ENCODE results near the gene PIKFYVE. TPM values are rescaled to one million over a fixed set of nuclear protein-coding genes. Genes with fewer than 3 reads are reported as not detected.
A peak's percentile ranks its signal among the peaks of the same experiment; 100 is the strongest.
"Not testable (repeated sequence)": the region's sequence is repeated elsewhere in the genome, so short reads cannot be mapped to it uniquely, and the experiment has no call there.

Gene PIKFYVE
- total RNA-seq, 2 experiments from 2014 or later: 29.7 to 50.0 TPM

DNA sequence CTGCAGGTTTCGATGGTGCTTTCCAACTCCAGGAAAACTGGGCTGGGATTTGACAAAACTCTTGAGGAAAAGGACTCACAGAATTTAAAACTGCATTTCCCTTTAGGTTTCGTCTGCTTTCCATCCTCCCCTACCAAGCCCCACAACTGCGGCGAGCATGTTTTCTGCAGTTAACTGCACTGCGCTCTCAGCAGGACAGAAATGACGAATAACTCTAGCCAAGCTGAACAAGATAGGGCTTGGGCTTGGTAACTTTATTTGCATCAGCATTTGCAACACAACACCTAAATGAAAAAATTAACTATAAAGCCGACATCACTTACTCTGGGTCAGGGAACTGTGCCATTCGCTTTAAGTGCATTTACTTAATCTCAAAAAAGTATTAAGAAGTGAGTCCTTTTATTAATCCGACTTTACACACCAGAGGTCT lies 669 bp upstream of the PIKFYVE start:
- Histone ChIP-seq H3K4me1 (ENCODE audit: insufficient read depth, low read length, poor library complexity, severe bottlenecking) (peaks cover 37% of the 10 kb centered on the region), H3K9me3 (ENCODE audit: low read length) (peaks cover 12% of the 10 kb centered on the region; the same call in 1 of the 2 replicates), H3K9me2 (ENCODE audit: insufficient read depth, low read length) (no peaks in the 10 kb centered on the region), H3K4me3 (ENCODE audit: low read depth, low read length, poor library complexity, severe bottlenecking) (peak overlapping the region; percentile 74), H4K20me1 (ENCODE audit: insufficient read depth, low read length) (peaks cover 20% of the 10 kb centered on the region), H3K27ac (ENCODE audit: low read depth, low read length, poor library complexity, severe bottlenecking) (peak overlapping the region; percentile 93), H3K36me3 (ENCODE audit: insufficient read depth, low read length) (peaks cover 8% of the 10 kb centered on the region), H3K4me2 (ENCODE audit: low read length) (peak overlapping the region; percentile 81), H2AFZ (ENCODE audit: low read length) (peak overlapping the region; percentile 91), H3K79me2 (ENCODE audit: insufficient read depth, low read depth, low read length) (peaks cover 48% of the 10 kb centered on the region)
- ChIA-PET CTCF (ENCODE audit: unreplicated experiment) (interaction anchor here (2.9 kb wide), 1 partner anchor 11 kb away, joined by 17 read pairs; the partner anchor contains the start of gene IDH1), POLR2A (interaction anchor here (0.6 to 5.0 kb wide), 9 partner anchors 9 to 1906 kb away, joined by 3 to 44 read pairs (median 4); partner anchors contain the start of genes IDH1 and KANSL1L)
- TF ChIP-seq, protein P1, sequence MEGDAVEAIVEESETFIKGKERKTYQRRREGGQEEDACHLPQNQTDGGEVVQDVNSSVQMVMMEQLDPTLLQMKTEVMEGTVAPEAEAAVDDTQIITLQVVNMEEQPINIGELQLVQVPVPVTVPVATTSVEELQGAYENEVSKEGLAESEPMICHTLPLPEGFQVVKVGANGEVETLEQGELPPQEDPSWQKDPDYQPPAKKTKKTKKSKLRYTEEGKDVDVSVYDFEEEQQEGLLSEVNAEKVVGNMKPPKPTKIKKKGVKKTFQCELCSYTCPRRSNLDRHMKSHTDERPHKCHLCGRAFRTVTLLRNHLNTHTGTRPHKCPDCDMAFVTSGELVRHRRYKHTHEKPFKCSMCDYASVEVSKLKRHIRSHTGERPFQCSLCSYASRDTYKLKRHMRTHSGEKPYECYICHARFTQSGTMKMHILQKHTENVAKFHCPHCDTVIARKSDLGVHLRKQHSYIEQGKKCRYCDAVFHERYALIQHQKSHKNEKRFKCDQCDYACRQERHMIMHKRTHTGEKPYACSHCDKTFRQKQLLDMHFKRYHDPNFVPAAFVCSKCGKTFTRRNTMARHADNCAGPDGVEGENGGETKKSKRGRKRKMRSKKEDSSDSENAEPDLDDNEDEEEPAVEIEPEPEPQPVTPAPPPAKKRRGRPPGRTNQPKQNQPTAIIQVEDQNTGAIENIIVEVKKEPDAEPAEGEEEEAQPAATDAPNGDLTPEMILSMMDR (conservative IDR thresholded peaks at IDR 0.05; ENCODE audit: low read length): no peak
- TF ChIP-seq EZH2phosphoT487 (IDR thresholded peaks at IDR 0.05; ENCODE audit: borderline replicate concordance, low read depth, low read length): no peak
- TSS peak; percentile 92 for BruUV-seq (replicated peaks)
- DNase-seq (ENCODE audit: low spot score): peak; percentile 82
- intact Hi-C loops (cut with micrococcal nuclease; ENCODE audit: unreplicated experiment): loop anchor here (1.0 to 5.0 kb wide), 4 partner anchors 553 to 1907 kb away; partner anchors contain the start of genes CCNYL1, CREB1 and KANSL1L

DNA sequence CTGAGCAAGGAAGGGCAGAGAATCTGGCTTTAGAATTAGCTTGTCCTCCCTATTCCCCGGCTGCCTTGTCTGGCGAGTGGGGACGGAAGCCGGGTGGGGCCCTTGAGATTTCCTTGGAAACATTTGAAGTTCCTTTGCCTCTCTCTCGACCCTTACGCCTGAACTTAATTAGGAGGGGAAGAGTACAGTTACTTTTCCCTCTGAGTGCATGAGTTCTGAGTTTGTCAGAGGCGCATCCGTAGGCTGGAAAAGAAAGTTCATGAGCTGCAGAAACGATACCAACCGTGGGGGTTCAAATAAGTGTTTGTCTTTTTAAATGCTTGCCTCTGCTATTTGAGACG lies 468 bp downstream of the PIKFYVE start:
- Histone ChIP-seq H3K9me2 (ENCODE audit: insufficient read depth, low read length) (no peaks in the 10 kb centered on the region), H3K4me1 (ENCODE audit: insufficient read depth, low read length, poor library complexity, severe bottlenecking) (peaks cover 37% of the 10 kb centered on the region), H3K4me3 (ENCODE audit: low read depth, low read length, poor library complexity, severe bottlenecking) (peak overlapping the region; percentile 74), H2AFZ (ENCODE audit: low read length) (peak overlapping the region; percentile 26; the same call in 1 of the 2 replicates), H3K4me2 (ENCODE audit: low read length) (peak overlapping the region; percentile 87), H3K36me3 (ENCODE audit: insufficient read depth, low read length) (peaks cover 12% of the 10 kb centered on the region), H3K27ac (ENCODE audit: low read depth, low read length, poor library complexity, severe bottlenecking) (peak overlapping the region; percentile 93), H3K9me3 (ENCODE audit: low read length) (peaks cover 12% of the 10 kb centered on the region; the same call in 1 of the 2 replicates), H4K20me1 (ENCODE audit: insufficient read depth, low read length) (peaks cover 20% of the 10 kb centered on the region), H3K79me2 (ENCODE audit: insufficient read depth, low read depth, low read length) (peaks cover 60% of the 10 kb centered on the region)
- TF ChIP-seq, protein P1 (conservative IDR thresholded peaks at IDR 0.05; ENCODE audit: low read length): no peak
- TF ChIP-seq EZH2phosphoT487 (IDR thresholded peaks at IDR 0.05; ENCODE audit: borderline replicate concordance, low read depth, low read length): no peak
- ChIA-PET CTCF (ENCODE audit: unreplicated experiment) (interaction anchor here (2.9 kb wide), 1 partner anchor 12 kb away, joined by 17 read pairs; the partner anchor contains the start of gene IDH1), POLR2A (interaction anchor here (0.6 to 5.0 kb wide), 10 partner anchors 9 to 644 kb away, joined by 3 to 44 read pairs (median 4); partner anchors contain the start of gene IDH1)
- DNase-seq (ENCODE audit: low spot score): no peak
- intact Hi-C loops (cut with micrococcal nuclease; ENCODE audit: unreplicated experiment): loop anchor here (1.0 to 5.0 kb wide), 4 partner anchors 11 to 1906 kb away; partner anchors contain the start of genes CCNYL1, CREB1, IDH1 and KANSL1L
- no TSS peak for BruUV-seq (replicated peaks)

DNA sequence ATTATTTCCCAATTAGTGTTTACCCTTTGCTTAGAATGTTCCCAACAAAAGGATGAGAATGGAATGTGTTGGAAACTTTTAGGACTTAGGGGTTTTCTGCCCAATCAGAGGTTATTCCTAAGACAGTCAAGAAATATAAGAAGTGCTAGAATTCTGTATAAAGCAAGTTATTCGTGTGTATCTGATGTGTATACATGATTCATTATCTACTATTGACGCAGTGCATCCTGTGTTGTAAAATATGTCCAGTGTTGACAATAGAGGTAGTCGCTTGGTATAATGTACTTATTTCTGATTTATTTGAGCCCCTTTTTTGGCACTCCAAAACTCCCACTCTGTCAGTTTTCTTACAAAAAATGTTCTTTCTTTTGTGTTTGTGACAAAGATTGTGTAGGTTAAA lies 881 bp downstream of the PIKFYVE start:
- BruUV-seq (replicated peaks): TSS peak; percentile 70
- peaks cover 37% of the 10 kb centered on the region for H3K4me1 ChIP-seq (ENCODE audit: insufficient read depth, low read length, poor library complexity, severe bottlenecking)
- peak overlapping the region; percentile 26; the same call in 1 of the 2 replicates for H2AFZ ChIP-seq (ENCODE audit: low read length)
- H3K9me2 ChIP-seq (ENCODE audit: insufficient read depth, low read length): no peaks in the 10 kb centered on the region
- intact Hi-C loops (cut with micrococcal nuclease; ENCODE audit: unreplicated experiment): loop anchor here (1.0 to 5.0 kb wide), 4 partner anchors 12 to 1905 kb away; partner anchors contain the start of genes CCNYL1, CREB1, IDH1 and KANSL1L
- peak overlapping the region; percentile 87 for H3K4me2 ChIP-seq (ENCODE audit: low read length)
- peak; percentile 9 for DNase-seq (ENCODE audit: low spot score)
- peaks cover 16% of the 10 kb centered on the region for H3K36me3 ChIP-seq (ENCODE audit: insufficient read depth, low read length)
- POLR2A ChIA-PET: interaction anchor here (0.8 to 5.0 kb wide), 7 partner anchors 8 to 645 kb away, joined by 3 to 44 read pairs (median 4); partner anchors contain the start of gene IDH1
- H3K79me2 ChIP-seq (ENCODE audit: insufficient read depth, low read depth, low read length): peaks cover 60% of the 10 kb centered on the region
- peaks cover 10% of the 10 kb centered on the region; the same call in 1 of the 2 replicates for H3K9me3 ChIP-seq (ENCODE audit: low read length)
- H3K4me3 ChIP-seq (ENCODE audit: low read depth, low read length, poor library complexity, severe bottlenecking): peak overlapping the region; percentile 74
- CTCF ChIA-PET (ENCODE audit: unreplicated experiment): interaction anchor here (2.9 kb wide), 1 partner anchor 12 kb away, joined by 17 read pairs; the partner anchor contains the start of gene IDH1
- H3K27ac ChIP-seq (ENCODE audit: low read depth, low read length, poor library complexity, severe bottlenecking): peak overlapping the region; percentile 93
- H4K20me1 ChIP-seq (ENCODE audit: insufficient read depth, low read length): peaks cover 20% of the 10 kb centered on the region
- no peak for TF ChIP-seq EZH2phosphoT487 (IDR thresholded peaks at IDR 0.05; ENCODE audit: borderline replicate concordance, low read depth, low read length)
- TF ChIP-seq, protein P1 (conservative IDR thresholded peaks at IDR 0.05; ENCODE audit: low read length): no peak

DNA sequence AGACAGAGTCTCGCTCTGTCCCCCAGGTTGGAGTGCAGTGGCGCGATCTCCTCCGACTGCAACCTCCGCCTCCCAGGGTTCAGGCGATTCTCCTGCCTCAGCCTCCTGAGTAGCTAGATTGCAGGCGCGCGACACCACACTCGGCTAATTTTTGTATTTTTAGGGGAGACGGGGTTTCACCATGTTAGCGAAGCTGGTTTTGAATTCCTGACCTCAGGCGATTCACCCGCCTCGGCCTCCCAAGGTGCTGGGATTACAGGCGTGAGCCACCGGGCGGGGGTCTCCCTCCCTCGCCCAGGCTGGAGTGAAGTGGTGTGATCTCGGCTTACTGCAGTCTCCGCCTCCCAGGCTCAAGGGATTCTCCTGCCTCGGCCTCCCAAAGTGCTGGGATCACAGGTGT lies 1.5 kb downstream of the PIKFYVE start:
- not testable (repeated sequence) for H3K9me3 ChIP-seq (ENCODE audit: low read length); DNase-seq (ENCODE audit: low spot score); BruUV-seq (replicated peaks); H2AFZ ChIP-seq (ENCODE audit: low read length); H3K9me2 ChIP-seq (ENCODE audit: insufficient read depth, low read length); H3K27ac ChIP-seq (ENCODE audit: low read depth, low read length, poor library complexity, severe bottlenecking)
- Histone ChIP-seq H3K4me3 (ENCODE audit: low read depth, low read length, poor library complexity, severe bottlenecking) (peak overlapping the region; percentile 74), H3K79me2 (ENCODE audit: insufficient read depth, low read depth, low read length) (peaks cover 60% of the 10 kb centered on the region), H3K4me1 (ENCODE audit: insufficient read depth, low read length, poor library complexity, severe bottlenecking) (peaks cover 37% of the 10 kb centered on the region), H3K4me2 (ENCODE audit: low read length) (peak overlapping the region; percentile 87), H3K36me3 (ENCODE audit: insufficient read depth, low read length) (peaks cover 20% of the 10 kb centered on the region), H4K20me1 (ENCODE audit: insufficient read depth, low read length) (peaks cover 20% of the 10 kb centered on the region)
- intact Hi-C loops (cut with micrococcal nuclease; ENCODE audit: unreplicated experiment): loop anchor here (5.0 kb wide), 3 partner anchors 555 to 1905 kb away; partner anchors contain the start of genes CCNYL1, CREB1 and KANSL1L
- ChIA-PET POLR2A (interaction anchor here (0.6 to 5.0 kb wide), 11 partner anchors 9 to 734 kb away, joined by 3 to 44 read pairs (median 4); partner anchors contain the start of gene IDH1), CTCF (ENCODE audit: unreplicated experiment) (interaction anchor here (2.9 kb wide), 1 partner anchor 13 kb away, joined by 17 read pairs; the partner anchor contains the start of gene IDH1)

Measured in OCI-LY7 (cell line).